ENCODE measurements around the gene PAXIP1. TPM values are rescaled to one million over a fixed set of nuclear protein-coding genes. Genes with fewer than 3 reads are reported as not detected.

The PAXIP1 gene
- total RNA-seq, 2 experiments from 2014 or later: 6.4 to 6.7 TPM

DNA sequence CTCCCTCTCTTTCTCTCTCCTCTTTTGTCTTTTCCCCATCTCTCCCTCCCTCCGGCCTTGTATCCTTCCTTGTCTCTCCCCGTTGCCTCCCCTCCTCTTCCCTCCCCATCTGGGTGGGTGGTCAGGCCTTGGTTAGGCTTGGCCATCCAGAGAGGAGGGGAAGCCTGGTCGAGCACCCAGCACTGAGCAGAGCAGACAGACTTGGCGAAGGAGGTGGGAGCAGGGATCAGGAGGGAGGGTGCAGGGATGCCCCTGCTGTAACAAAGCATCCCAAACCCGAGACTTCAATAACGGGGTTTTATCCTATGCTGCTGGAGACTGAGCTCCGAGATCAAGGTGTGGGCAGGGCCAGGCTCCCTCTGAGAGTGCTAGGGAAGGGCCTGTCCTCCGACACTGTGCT is 97.3 kb downstream of the PAXIP1 start:
- DNase-seq: no peak
- no peak overlapping the region for H3K27ac Mint-ChIP-seq
- H3K9me3 ChIP-seq (ENCODE audit: control insufficient read depth in 1 of 2, insufficient read depth in 1 of 2, low read length in 2 of 2): peaks cover 0 to 5% of the 10 kb centered on the region in 2 experiments
- POLR2A ChIA-PET: no interaction called here
- no peak overlapping the region for H3K4me3 ChIP-seq (ENCODE audit: low read length)
- CTCF ChIA-PET: no interaction called here
- H3K36me3 ChIP-seq (ENCODE audit: insufficient read depth, low read length): no peaks in the 10 kb centered on the region
- TF ChIP-seq, protein P1, sequence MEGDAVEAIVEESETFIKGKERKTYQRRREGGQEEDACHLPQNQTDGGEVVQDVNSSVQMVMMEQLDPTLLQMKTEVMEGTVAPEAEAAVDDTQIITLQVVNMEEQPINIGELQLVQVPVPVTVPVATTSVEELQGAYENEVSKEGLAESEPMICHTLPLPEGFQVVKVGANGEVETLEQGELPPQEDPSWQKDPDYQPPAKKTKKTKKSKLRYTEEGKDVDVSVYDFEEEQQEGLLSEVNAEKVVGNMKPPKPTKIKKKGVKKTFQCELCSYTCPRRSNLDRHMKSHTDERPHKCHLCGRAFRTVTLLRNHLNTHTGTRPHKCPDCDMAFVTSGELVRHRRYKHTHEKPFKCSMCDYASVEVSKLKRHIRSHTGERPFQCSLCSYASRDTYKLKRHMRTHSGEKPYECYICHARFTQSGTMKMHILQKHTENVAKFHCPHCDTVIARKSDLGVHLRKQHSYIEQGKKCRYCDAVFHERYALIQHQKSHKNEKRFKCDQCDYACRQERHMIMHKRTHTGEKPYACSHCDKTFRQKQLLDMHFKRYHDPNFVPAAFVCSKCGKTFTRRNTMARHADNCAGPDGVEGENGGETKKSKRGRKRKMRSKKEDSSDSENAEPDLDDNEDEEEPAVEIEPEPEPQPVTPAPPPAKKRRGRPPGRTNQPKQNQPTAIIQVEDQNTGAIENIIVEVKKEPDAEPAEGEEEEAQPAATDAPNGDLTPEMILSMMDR (IDR thresholded peaks at IDR 0.05): no peak
- H3K4me3 Mint-ChIP-seq: no peak overlapping the region
- H3K4me1 ChIP-seq (ENCODE audit: insufficient read depth, low read length): no peaks in the 10 kb centered on the region
- no peak for ATAC-seq (ENCODE audit: poor library complexity)
- intact Hi-C loops (cut with DNase I, micrococcal nuclease): no loop called here
- no peaks in the 10 kb centered on the region for H3K9me3 Mint-ChIP-seq
- H3K27me3 ChIP-seq (ENCODE audit: control insufficient read depth in 1 of 2, insufficient read depth in 2 of 2, low read length in 2 of 2): no peaks in the 10 kb centered on the region
- H3K36me3 Mint-ChIP-seq (ENCODE audit: low read depth): no peaks in the 10 kb centered on the region
- H3K27ac ChIP-seq (ENCODE audit: low read depth in 1 of 2, low read length in 2 of 2): no peak overlapping the region
- peaks cover 21% of the 10 kb centered on the region for H3K27me3 Mint-ChIP-seq
- no peaks in the 10 kb centered on the region for H3K4me1 Mint-ChIP-seq (ENCODE audit: low read depth)

DNA sequence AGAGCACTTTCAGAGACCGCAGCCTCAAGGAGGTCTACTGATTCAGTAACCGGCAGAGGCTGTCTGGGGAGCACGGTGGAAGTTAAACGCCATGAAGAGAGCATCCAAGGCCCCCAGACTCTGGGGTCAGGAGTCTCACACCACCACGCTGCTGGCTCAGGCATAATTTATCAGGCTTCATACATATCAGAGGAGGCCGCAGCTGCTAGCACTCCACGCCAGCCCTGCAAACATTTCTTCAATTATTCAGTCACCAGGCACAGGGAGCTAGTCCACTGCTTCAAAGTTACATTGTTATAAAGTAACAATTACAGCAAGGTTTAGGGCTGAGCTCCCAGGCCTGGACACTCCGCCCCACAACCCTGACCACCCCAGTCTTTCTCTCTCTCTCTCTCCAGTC is 97.8 kb downstream of the PAXIP1 start:
- no peaks in the 10 kb centered on the region for H3K4me1 ChIP-seq (ENCODE audit: insufficient read depth, low read length)
- H3K4me3 Mint-ChIP-seq: no peak overlapping the region
- no peaks in the 10 kb centered on the region for H3K4me1 Mint-ChIP-seq (ENCODE audit: low read depth)
- intact Hi-C loops (cut with DNase I, micrococcal nuclease): no loop called here
- ATAC-seq (ENCODE audit: poor library complexity) (no peak), DNase-seq (no peak)
- POLR2A ChIA-PET: no interaction called here
- H3K36me3 Mint-ChIP-seq (ENCODE audit: low read depth): no peaks in the 10 kb centered on the region
- TF ChIP-seq, protein P1 (IDR thresholded peaks at IDR 0.05): no peak
- H3K27ac ChIP-seq (ENCODE audit: low read depth in 1 of 2, low read length in 2 of 2): no peak overlapping the region
- no peak overlapping the region for H3K4me3 ChIP-seq (ENCODE audit: low read length)
- H3K36me3 ChIP-seq (ENCODE audit: insufficient read depth, low read length): no peaks in the 10 kb centered on the region
- H3K27me3 ChIP-seq (ENCODE audit: control insufficient read depth in 1 of 2, insufficient read depth in 2 of 2, low read length in 2 of 2): no peaks in the 10 kb centered on the region
- peaks cover 0 to 5% of the 10 kb centered on the region in 2 experiments for H3K9me3 ChIP-seq (ENCODE audit: control insufficient read depth in 1 of 2, insufficient read depth in 1 of 2, low read length in 2 of 2)
- H3K27me3 Mint-ChIP-seq: peaks cover 21% of the 10 kb centered on the region
- no peak overlapping the region for H3K27ac Mint-ChIP-seq
- CTCF ChIA-PET: no interaction called here
- no peaks in the 10 kb centered on the region for H3K9me3 Mint-ChIP-seq

DNA sequence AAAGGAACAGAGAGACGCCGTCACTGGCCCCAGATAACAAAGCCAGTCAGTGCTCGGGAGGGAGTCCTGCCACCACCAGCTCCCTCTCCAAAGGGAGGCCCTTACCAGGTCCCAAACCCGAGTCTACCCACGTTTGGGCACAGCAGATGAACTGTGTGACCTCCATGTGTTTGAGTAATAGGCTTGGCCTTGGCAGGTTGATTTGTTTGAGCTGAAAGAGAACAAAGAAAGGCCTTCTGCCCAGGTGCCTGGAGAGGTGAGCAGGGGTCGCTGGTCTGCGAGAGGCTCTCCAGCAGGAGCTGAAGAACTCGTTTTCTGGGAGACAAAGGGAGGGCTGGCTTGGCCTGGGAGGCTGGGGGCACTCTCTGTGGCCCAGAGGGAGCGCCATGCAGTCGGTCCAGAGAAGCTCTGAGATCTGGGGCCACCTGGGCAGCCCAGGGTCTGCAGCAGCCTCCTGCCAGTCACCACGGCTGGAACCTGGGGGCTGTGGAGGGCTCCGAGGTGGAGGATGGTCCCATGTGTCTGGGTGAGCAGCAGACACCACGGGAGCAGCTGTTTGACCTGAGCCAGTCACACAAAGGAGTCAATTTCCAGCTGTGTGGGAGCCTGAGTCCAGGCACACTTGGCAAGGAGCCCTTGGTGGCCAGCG is 99.7 kb downstream of the PAXIP1 start:
- ChIA-PET CTCF (no interaction called here), POLR2A (no interaction called here)
- Mint-ChIP-seq H3K27me3 (peaks cover 10% of the 10 kb centered on the region), H3K36me3 (ENCODE audit: low read depth) (no peaks in the 10 kb centered on the region), H3K4me3 (no peak overlapping the region), H3K9me3 (no peaks in the 10 kb centered on the region), H3K4me1 (ENCODE audit: low read depth) (no peaks in the 10 kb centered on the region), H3K27ac (no peak overlapping the region)
- DNase-seq: no peak
- Histone ChIP-seq H3K27me3 (ENCODE audit: control insufficient read depth in 1 of 2, insufficient read depth in 2 of 2, low read length in 2 of 2) (no peaks in the 10 kb centered on the region), H3K4me1 (ENCODE audit: insufficient read depth, low read length) (no peaks in the 10 kb centered on the region), H3K4me3 (ENCODE audit: low read length) (no peak overlapping the region), H3K36me3 (ENCODE audit: insufficient read depth, low read length) (no peaks in the 10 kb centered on the region), H3K27ac (ENCODE audit: low read depth in 1 of 2, low read length in 2 of 2) (no peak overlapping the region), H3K9me3 (ENCODE audit: control insufficient read depth in 1 of 2, insufficient read depth in 1 of 2, low read length in 2 of 2) (peaks cover 0 to 13% of the 10 kb centered on the region in 2 experiments)
- intact Hi-C loops (cut with DNase I, micrococcal nuclease): no loop called here
- TF ChIP-seq, protein P1 (IDR thresholded peaks at IDR 0.05): no peak
- no peak for ATAC-seq (ENCODE audit: poor library complexity)
